ENCODE measurements around the gene LPP. TPM values are rescaled to one million over a fixed set of nuclear protein-coding genes. Genes with fewer than 3 reads are reported as not detected.
A peak's percentile ranks its signal among the peaks of the same experiment; 100 is the strongest.

Gene LPP
- total and polyA plus RNA-seq, 8 donors: 23.1 to 220 (median 26.7) TPM

DNA sequence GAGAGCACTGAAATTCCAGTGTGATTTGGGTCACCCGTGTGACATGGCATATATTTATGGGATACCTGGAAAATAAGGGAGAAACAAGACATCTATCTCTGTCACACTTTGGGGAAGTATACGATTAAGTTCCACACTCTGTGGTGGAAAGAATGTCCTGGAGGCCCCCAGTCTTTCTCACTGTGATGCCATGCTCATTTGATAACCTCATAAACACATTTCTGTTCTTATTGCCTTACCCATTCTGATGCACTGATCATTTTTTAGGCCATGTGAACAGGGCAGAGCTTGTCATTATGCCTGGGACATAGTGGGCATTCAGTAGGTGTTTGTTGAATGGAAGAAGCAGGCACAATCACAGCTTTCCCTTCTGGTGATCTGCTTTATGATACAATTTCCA lies 668.5 kb downstream of the LPP start:
- Histone ChIP-seq H3K4me1 (peaks cover 0 to 47% of the 10 kb centered on the region in 2 donors), H3K36me3 (no peaks in the 10 kb centered on the region), H3K9me3 (no peaks in the 10 kb centered on the region), H3K4me3 (no peak overlapping the region), H3K27ac (peak overlapping the region in 1 of 2 donors; percentile 77), H3K27me3 (no peaks in the 10 kb centered on the region)
- DNase-seq (no peak), ATAC-seq (no peak)
- intact Hi-C loops (cut with DNase I): no loop called here
- no peak for TF ChIP-seq CTCF (IDR thresholded peaks at IDR 0.05)

DNA sequence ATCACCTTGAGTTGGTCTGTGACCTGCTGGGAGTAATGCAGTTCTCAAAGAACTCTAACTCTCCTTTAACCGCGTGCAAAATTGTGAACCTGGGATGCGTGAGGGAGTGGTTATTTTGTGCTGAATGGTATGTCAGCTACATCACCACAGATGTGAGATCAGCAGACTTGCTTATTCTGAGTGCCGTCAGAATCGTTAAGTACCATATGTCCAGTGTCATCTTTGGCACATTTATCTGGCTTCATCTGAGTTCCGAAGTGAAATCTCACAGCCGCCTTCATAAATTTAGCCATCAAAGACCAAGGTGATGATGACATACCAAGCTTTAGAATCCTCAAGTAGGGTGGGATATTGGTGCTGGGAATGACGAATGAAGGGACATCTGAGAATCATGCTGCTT lies 670.6 kb downstream of the LPP start:
- H3K4me3 ChIP-seq: no peak overlapping the region
- no peak for TF ChIP-seq CTCF (IDR thresholded peaks at IDR 0.05)
- DNase-seq: no peak
- intact Hi-C loops (cut with DNase I): no loop called here
- no peak for ATAC-seq
- H3K9me3 ChIP-seq: no peaks in the 10 kb centered on the region
- peaks cover 0 to 33% of the 10 kb centered on the region in 2 donors for H3K4me1 ChIP-seq
- H3K36me3 ChIP-seq: no peaks in the 10 kb centered on the region
- H3K27me3 ChIP-seq: no peaks in the 10 kb centered on the region
- no peak overlapping the region for H3K27ac ChIP-seq

GRCh38 chr3:188825901-188826300 lies 671.9 kb downstream of the LPP start:
- intact Hi-C loops (cut with DNase I): no loop called here

GRCh38 chr3:188826574-188826973 lies 672.6 kb downstream of the LPP start:
- Histone ChIP-seq H3K27ac (no peak overlapping the region), H3K4me1 (peaks cover 0 to 39% of the 10 kb centered on the region in 2 donors), H3K9me3 (no peaks in the 10 kb centered on the region), H3K36me3 (no peaks in the 10 kb centered on the region), H3K27me3 (no peaks in the 10 kb centered on the region), H3K4me3 (no peak overlapping the region)
- no peak for ATAC-seq
- intact Hi-C loops (cut with DNase I): no loop called here
- no peak for TF ChIP-seq CTCF (IDR thresholded peaks at IDR 0.05)
- no peak for DNase-seq

More at GRCh38 chr3:188825901-188826300, 671.9 kb downstream of the LPP start:
- peaks cover 0 to 36% of the 10 kb centered on the region in 2 donors for H3K4me1 ChIP-seq
- no peak for TF ChIP-seq CTCF (IDR thresholded peaks at IDR 0.05)
- no peaks in the 10 kb centered on the region for H3K9me3 ChIP-seq
- H3K4me3 ChIP-seq: no peak overlapping the region
- no peaks in the 10 kb centered on the region for H3K36me3 ChIP-seq
- ATAC-seq: no peak
- DNase-seq: no peak
- no peak overlapping the region for H3K27ac ChIP-seq
- H3K27me3 ChIP-seq: no peaks in the 10 kb centered on the region

- no peak overlapping the region for H3K4me3 ChIP-seq
- H3K36me3 ChIP-seq: no peaks in the 10 kb centered on the region
- ATAC-seq (no peak), DNase-seq (no peak)
- H3K27ac ChIP-seq: no peak overlapping the region
- peaks cover 0 to 37% of the 10 kb centered on the region in 2 donors for H3K4me1 ChIP-seq
- no peaks in the 10 kb centered on the region for H3K9me3 ChIP-seq
- H3K27me3 ChIP-seq: no peaks in the 10 kb centered on the region
- intact Hi-C loops (cut with DNase I): no loop called here
- no peak for TF ChIP-seq CTCF (IDR thresholded peaks at IDR 0.05)
Observed at GRCh38 chr3:188827103-188827502, 673.1 kb downstream of the LPP start.

Measured in left lung (tissue), 10 donors.